Measurements from ENCODE around the gene NPHS2. TPM values are rescaled to one million over a fixed set of nuclear protein-coding genes. Genes with fewer than 3 reads are reported as not detected.

Gene NPHS2
- total RNA-seq, 1 experiment from 2014 or later = not detected

DNA sequence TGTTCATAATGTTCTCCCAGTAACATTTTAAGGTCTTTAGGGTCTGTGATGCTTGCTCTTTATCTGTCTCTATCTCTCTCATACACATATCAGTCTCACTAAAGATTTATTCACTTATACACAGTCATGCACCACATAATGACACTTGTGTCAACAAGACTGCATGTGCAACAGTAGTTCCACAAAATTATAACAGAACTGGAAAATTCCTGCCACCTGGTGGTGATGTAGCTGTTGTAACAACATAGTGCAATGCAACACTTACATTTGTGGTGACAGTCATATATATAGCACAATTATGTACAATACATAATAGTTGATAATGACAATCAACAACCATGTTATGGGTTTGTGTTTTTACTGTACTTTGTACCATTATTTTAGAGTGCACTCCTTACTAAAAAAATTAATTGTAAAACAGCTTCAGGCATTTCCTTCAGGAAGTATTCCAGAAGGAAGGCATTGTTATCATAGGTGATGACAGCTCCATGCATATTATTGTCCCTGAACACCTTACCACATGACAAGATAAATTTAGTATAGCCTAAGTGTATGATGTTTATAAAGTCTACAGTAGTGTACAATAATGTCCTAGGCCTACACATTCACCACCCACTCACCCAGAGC is 24.0 kb upstream of the NPHS2 start:
- no TSS peak for BruUV-seq (replicated peaks)
- CTCF ChIA-PET = interaction anchor here (0.6 to 0.7 kb wide), 2 partner anchors 163 to 476 kb away, joined by 3 to 4 read pairs; no protein-coding TSS in a partner anchor
- Histone ChIP-seq H3K79me2 (ENCODE audit: low read depth) (no peaks in the 10 kb centered on the region), H4K20me1 (ENCODE audit: insufficient read depth) (no peaks in the 10 kb centered on the region), H3K9me2 (ENCODE audit: insufficient read depth) (no peaks in the 10 kb centered on the region; the same call in 1 of the 2 replicates), H2AFZ (no peak overlapping the region), H3K4me1 (replicated peaks; ENCODE audit: insufficient read depth) (no peaks in the 10 kb centered on the region), H3K27ac (no peak overlapping the region), H3K4me2 (no peak overlapping the region), H3K4me3 (no peak overlapping the region), H3K36me3 (ENCODE audit: low read depth) (no peaks in the 10 kb centered on the region), H3K27me3 (ENCODE audit: insufficient read depth, low read depth) (no peaks in the 10 kb centered on the region), H3K9me3 (ENCODE audit: insufficient read depth, low read depth) (no peaks in the 10 kb centered on the region), H3F3A (ENCODE audit: insufficient read depth, low read depth) (no peaks in the 10 kb centered on the region)
- intact Hi-C loops (cut with micrococcal nuclease; ENCODE audit: unreplicated experiment) = loop anchor here (10.0 kb wide), 1 partner anchor 1065 kb away; no protein-coding TSS in a partner anchor
- TF ChIP-seq EZH2 (IDR thresholded peaks at IDR 0.05; ENCODE audit: low read depth) (no peak), CTCF (conservative IDR thresholded peaks at IDR 0.05) (peak; percentile 66)
- peak; percentile 17 to 49 for DNase-seq
- POLR2A ChIA-PET (ENCODE audit: unreplicated experiment) = no interaction called here

- H3K4me1 ChIP-seq (replicated peaks; ENCODE audit: insufficient read depth) = no peaks in the 10 kb centered on the region
- intact Hi-C loops (cut with micrococcal nuclease; ENCODE audit: unreplicated experiment) = loop anchor here (10.0 kb wide), 1 partner anchor 1064 kb away; no protein-coding TSS in a partner anchor
- no peak overlapping the region for H3K4me2 ChIP-seq
- POLR2A ChIA-PET (ENCODE audit: unreplicated experiment) = no interaction called here
- DNase-seq = no peak
- CTCF ChIA-PET = no interaction called here
- H3K4me3 ChIP-seq = no peak overlapping the region
- H3K9me2 ChIP-seq (ENCODE audit: insufficient read depth) = no peaks in the 10 kb centered on the region; the same call in 1 of the 2 replicates
- H3K36me3 ChIP-seq (ENCODE audit: low read depth) = no peaks in the 10 kb centered on the region
- H3F3A ChIP-seq (ENCODE audit: insufficient read depth, low read depth) = no peaks in the 10 kb centered on the region
- 0 out of 2 replicates have a peak, but pooled peaks cover 1% of the 10 kb centered on the region for H3K27me3 ChIP-seq (ENCODE audit: insufficient read depth, low read depth)
- no peak for TF ChIP-seq CTCF (conservative IDR thresholded peaks at IDR 0.05)
- TF ChIP-seq EZH2 (IDR thresholded peaks at IDR 0.05; ENCODE audit: low read depth) = no peak
- no peak overlapping the region for H3K27ac ChIP-seq
- no peaks in the 10 kb centered on the region for H3K79me2 ChIP-seq (ENCODE audit: low read depth)
- H3K9me3 ChIP-seq (ENCODE audit: insufficient read depth, low read depth) = no peaks in the 10 kb centered on the region
- no TSS peak for BruUV-seq (replicated peaks)
- H2AFZ ChIP-seq = no peak overlapping the region
- H4K20me1 ChIP-seq (ENCODE audit: insufficient read depth) = no peaks in the 10 kb centered on the region
Measured at GRCh38 chr1:179598631-179599030, 22.9 kb upstream of the NPHS2 start.

DNA sequence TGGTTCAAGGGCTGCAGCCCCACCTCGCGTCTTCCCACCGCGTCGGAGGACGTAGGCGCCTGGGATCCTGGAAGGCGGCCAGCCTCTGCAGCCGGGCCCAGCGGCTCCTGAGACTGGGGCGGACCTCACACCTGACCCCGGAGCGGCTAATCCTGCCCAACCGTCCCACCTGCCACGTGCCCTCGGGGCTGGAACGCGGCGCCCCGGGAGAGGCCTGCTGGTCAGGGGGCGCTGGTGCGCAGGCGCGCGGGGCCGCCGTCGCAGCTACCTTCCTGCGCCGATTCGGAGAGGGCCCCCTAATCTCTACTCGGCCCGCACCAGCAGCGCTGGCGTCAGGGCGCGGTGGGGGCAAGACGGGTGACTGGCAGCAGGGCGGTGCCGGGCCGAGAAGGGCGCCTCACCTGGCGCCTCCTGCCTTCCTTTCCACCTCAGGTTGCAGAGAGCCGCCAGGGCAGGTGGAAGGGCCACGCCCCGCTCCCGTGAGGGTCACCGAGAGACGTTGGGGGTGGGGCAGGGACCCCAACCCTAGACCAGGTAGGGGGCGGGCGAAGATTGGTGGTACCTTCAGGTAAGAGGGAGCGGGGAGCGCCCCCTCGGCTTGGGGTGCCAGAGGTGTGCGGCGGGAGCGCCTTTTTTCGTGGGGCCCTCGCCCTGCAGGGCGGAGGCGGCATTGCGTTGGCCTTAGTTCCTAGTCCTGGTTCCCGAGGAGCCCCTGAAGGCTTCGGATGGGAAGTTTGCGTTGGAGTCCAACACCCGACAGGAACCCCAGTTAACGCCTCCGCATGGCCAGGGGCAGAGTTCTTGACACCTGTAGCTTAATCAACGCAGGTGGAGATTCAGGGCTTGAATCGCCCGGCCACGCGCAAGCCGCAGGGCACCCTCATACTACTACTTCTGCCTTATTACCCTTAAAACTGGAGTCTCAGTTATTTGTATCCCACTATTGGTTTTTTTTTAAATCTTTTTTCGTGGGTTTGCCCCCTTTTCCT is 16.1 kb upstream of the NPHS2 start, which contains the start of gene TDRD5:
TDRD5 (plus strand) TSS at position 241 of the 989 bp plus-strand sequence. CDS start 784 bp downstream, outside the sequence.
- no peaks in the 10 kb centered on the region for H3K36me3 ChIP-seq (ENCODE audit: low read depth)
- H3K27ac ChIP-seq = no peak within 1 kb of the TSS
- no peak within 1 kb of the TSS for H3K4me2 ChIP-seq
- no peak for DNase-seq
- no peak within 1 kb of the TSS for H2AFZ ChIP-seq
- H3K4me1 ChIP-seq (replicated peaks; ENCODE audit: insufficient read depth) = no peaks in the 10 kb centered on the region
- BruUV-seq (replicated peaks) = no TSS peak
- intact Hi-C loops (cut with micrococcal nuclease; ENCODE audit: unreplicated experiment) = loop anchor here (10.0 kb wide), 1 partner anchor 1057 kb away; no protein-coding TSS in a partner anchor
- ChIA-PET CTCF (no interaction called here), POLR2A (ENCODE audit: unreplicated experiment) (interaction anchor here (0.6 kb wide), 1 partner anchor 31 kb away, joined by 7 read pairs; no protein-coding TSS in a partner anchor)
- no peaks in the 10 kb centered on the region for H3K9me2 ChIP-seq (ENCODE audit: insufficient read depth)
- no peaks in the 10 kb centered on the region for H3F3A ChIP-seq (ENCODE audit: insufficient read depth, low read depth)
- 0 out of 2 replicates have a peak, but pooled peaks cover 7% of the 10 kb centered on the region for H3K27me3 ChIP-seq (ENCODE audit: insufficient read depth, low read depth)
- no peak within 1 kb of the TSS for H3K4me3 ChIP-seq
- TF ChIP-seq CTCF (conservative IDR thresholded peaks at IDR 0.05) (no peak), EZH2 (IDR thresholded peaks at IDR 0.05; ENCODE audit: low read depth) (no peak)
- H3K9me3 ChIP-seq (ENCODE audit: insufficient read depth, low read depth) = no peaks in the 10 kb centered on the region
- H3K79me2 ChIP-seq (ENCODE audit: low read depth) = no peaks in the 10 kb centered on the region
- H4K20me1 ChIP-seq (ENCODE audit: insufficient read depth) = no peaks in the 10 kb centered on the region
